ENCODE measurements around the gene CRYL1. TPM values are rescaled to one million over a fixed set of nuclear protein-coding genes. Genes with fewer than 3 reads are reported as not detected.

Gene CRYL1
- total and polyA plus RNA-seq, 7 donors = 33.0 to 183 (median 53.5) TPM

DNA sequence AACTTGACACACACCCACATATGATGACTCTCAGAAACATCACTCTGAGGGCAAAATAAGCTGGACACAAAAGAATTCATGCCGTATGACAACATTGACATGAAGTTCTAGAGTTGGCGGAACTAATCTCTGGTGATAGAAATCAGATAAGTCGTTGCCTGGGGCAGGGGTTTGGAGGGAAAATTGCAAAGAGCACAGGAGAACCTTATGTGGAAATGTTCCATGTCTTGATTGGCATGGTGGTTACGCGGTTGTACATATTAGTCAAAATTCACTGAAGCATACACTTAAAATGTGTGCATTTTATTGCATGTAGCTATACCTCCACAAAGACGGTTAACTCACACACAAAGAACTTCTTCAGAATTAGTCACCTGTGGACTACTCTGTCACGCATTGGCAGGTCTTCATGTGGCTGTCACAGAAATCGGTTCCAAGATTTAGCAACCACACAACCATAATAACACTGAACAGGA is 155.7 kb downstream of the CRYL1 start:
- Histone ChIP-seq H3K36me3 (no peaks in the 10 kb centered on the region), H3K4me3 (no peak overlapping the region), H3K27me3 (peaks cover 0 to 3% (median 0%) of the 10 kb centered on the region in 3 donors), H3K4me1 (no peaks in the 10 kb centered on the region), H3K27ac (no peak overlapping the region), H3K9me3 (no peaks in the 10 kb centered on the region)
- DNase-seq = no peak
- 80 to 93% methylated on average over 8 of the region's 8 CpGs for WGBS, 2 donors
- no peak for TF ChIP-seq EP300 (IDR thresholded peaks at IDR 0.05)
- TF ChIP-seq, protein P1, sequence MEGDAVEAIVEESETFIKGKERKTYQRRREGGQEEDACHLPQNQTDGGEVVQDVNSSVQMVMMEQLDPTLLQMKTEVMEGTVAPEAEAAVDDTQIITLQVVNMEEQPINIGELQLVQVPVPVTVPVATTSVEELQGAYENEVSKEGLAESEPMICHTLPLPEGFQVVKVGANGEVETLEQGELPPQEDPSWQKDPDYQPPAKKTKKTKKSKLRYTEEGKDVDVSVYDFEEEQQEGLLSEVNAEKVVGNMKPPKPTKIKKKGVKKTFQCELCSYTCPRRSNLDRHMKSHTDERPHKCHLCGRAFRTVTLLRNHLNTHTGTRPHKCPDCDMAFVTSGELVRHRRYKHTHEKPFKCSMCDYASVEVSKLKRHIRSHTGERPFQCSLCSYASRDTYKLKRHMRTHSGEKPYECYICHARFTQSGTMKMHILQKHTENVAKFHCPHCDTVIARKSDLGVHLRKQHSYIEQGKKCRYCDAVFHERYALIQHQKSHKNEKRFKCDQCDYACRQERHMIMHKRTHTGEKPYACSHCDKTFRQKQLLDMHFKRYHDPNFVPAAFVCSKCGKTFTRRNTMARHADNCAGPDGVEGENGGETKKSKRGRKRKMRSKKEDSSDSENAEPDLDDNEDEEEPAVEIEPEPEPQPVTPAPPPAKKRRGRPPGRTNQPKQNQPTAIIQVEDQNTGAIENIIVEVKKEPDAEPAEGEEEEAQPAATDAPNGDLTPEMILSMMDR (IDR thresholded peaks at IDR 0.05) = no peak
- TF ChIP-seq POLR2A (IDR thresholded peaks at IDR 0.05) = no peak
- no peak for TF ChIP-seq POLR2AphosphoS5 (IDR thresholded peaks at IDR 0.05)
- intact Hi-C loops (cut with DNase I) = no loop called here

DNA sequence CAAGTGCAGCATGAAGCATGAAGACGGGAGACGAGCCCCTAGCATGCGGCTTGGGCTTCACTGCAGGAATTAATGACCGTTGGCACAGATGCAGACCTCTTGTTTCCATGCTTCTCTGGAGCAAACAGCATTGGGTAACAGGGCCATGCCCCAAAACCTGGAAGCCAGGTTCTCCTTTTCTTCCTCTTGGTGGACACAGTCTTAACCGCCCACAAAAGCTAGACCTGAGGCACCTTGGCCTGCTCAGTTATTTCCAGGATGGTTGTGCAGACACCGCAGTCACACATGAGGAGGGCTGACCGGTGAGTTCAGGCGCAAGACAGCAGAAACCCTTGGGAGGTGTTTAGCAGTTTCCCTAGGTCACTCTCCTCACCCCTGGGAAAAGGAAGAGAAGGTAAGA is 159.6 kb downstream of the CRYL1 start:
- H3K4me3 ChIP-seq = no peak overlapping the region
- no peaks in the 10 kb centered on the region for H3K9me3 ChIP-seq
- intact Hi-C loops (cut with DNase I) = no loop called here
- no peak overlapping the region for H3K27ac ChIP-seq
- DNase-seq = no peak
- TF ChIP-seq POLR2AphosphoS5 (IDR thresholded peaks at IDR 0.05) (no peak), EP300 (IDR thresholded peaks at IDR 0.05) (no peak), POLR2A (IDR thresholded peaks at IDR 0.05) (no peak)
- TF ChIP-seq, protein P1 (IDR thresholded peaks at IDR 0.05) = no peak
- no peaks in the 10 kb centered on the region for H3K36me3 ChIP-seq
- peaks cover 0 to 3% (median 0%) of the 10 kb centered on the region in 3 donors for H3K27me3 ChIP-seq
- H3K4me1 ChIP-seq = no peaks in the 10 kb centered on the region
- 85 to 91% methylated on average over 8 of the region's 8 CpGs for WGBS, 2 donors

DNA sequence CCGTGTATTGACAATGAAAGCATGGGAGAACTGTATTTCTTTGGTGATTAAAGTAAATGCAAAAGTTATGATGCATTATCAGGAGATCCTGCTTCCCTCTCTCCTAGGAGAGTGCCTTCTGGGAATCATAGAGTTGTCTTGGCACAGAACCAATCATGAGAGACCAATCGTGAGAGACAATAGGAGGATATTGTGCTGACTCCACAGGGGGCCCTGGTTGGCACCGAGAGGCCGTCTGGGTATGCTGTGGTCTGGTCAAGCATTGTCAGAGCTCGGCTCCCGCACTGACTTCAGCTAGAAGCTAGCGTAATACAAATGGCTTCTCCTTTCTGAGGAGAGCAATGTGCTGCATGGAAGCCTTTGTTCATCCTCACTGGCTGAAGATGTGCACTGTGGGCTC is 162.1 kb downstream of the CRYL1 start:
- Histone ChIP-seq H3K4me3 (no peak overlapping the region), H3K27ac (no peak overlapping the region), H3K4me1 (no peaks in the 10 kb centered on the region), H3K9me3 (no peaks in the 10 kb centered on the region), H3K36me3 (no peaks in the 10 kb centered on the region), H3K27me3 (peaks cover 0 to 3% (median 0%) of the 10 kb centered on the region in 3 donors)
- TF ChIP-seq POLR2A (IDR thresholded peaks at IDR 0.05) (no peak), POLR2AphosphoS5 (IDR thresholded peaks at IDR 0.05) (no peak), EP300 (IDR thresholded peaks at IDR 0.05) (no peak)
- TF ChIP-seq, protein P1 (IDR thresholded peaks at IDR 0.05) = no peak
- intact Hi-C loops (cut with DNase I) = no loop called here
- WGBS, 2 donors = 70 to 76% methylated on average over 7 of the region's 7 CpGs
- DNase-seq = no peak

DNA sequence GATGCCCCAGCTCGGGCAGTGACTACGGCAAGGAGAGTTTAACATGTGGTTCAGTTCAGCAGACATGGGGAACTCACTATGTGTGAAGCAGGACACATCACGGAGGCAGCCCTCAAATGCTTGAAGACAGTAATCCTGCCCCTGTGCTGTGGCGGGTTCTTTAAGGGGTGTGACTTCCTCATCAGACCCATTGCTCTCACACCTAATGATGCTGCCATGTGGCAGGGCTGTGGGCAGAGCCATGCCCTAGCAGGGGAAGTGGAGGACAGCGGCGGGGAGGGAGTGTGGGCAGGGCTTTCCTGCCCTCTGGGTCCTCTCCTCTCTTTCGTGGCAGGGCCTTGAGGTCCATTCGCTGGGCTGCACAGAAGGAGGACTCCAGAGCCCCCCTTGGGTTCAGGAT is 162.5 kb downstream of the CRYL1 start:
- Histone ChIP-seq H3K27me3 (peaks cover 0 to 3% (median 0%) of the 10 kb centered on the region in 3 donors), H3K4me3 (no peak overlapping the region), H3K4me1 (no peaks in the 10 kb centered on the region), H3K9me3 (no peaks in the 10 kb centered on the region), H3K27ac (no peak overlapping the region), H3K36me3 (no peaks in the 10 kb centered on the region)
- intact Hi-C loops (cut with DNase I) = no loop called here
- no peak for DNase-seq
- TF ChIP-seq EP300 (IDR thresholded peaks at IDR 0.05) (no peak), POLR2A (IDR thresholded peaks at IDR 0.05) (no peak), POLR2AphosphoS5 (IDR thresholded peaks at IDR 0.05) (no peak)
- TF ChIP-seq, protein P1 (IDR thresholded peaks at IDR 0.05) = no peak
- WGBS, 2 donors = 89 to 90% methylated on average over 8 of the region's 8 CpGs

DNA sequence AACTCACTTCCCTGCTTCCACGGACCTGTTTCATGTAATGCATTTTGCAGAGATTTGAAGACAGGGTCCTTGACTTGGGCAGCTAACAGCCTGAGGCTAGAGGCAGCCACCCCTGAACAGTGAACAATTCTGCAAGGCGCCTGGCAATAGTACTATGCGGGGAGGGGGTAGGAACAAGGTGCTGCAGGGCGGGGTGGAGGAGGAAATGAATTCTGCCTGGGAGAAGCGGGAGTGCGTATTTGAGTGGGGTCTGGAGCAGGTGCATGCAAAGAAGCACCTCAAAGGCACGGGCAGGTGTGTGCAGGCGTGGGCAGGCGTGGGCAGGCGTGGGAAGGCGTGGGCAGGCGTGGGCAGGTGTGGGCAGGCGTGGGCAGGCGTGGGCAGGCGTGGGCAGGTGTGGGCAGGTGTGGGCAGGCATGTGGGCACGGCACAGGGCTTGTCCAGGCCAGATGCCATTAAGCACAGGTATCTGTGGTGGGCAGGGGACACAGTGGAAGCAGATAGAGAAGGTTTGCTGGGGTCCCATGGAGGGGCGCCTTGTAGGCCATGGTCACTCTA is 163.1 kb downstream of the CRYL1 start:
- no peak overlapping the region for H3K27ac ChIP-seq
- no peaks in the 10 kb centered on the region for H3K36me3 ChIP-seq
- H3K9me3 ChIP-seq = no peaks in the 10 kb centered on the region
- intact Hi-C loops (cut with DNase I) = no loop called here
- H3K4me1 ChIP-seq = no peaks in the 10 kb centered on the region
- TF ChIP-seq POLR2A (IDR thresholded peaks at IDR 0.05) (no peak), POLR2AphosphoS5 (IDR thresholded peaks at IDR 0.05) (no peak), EP300 (IDR thresholded peaks at IDR 0.05) (no peak)
- TF ChIP-seq, protein P1 (IDR thresholded peaks at IDR 0.05) = no peak
- H3K4me3 ChIP-seq = no peak overlapping the region
- DNase-seq = no peak
- no peaks in the 10 kb centered on the region for H3K27me3 ChIP-seq
- WGBS, 2 donors = 30 to 75% methylated on average over 17 of the region's 17 CpGs

All from sigmoid colon (tissue), 7 donors.